GM21447 (cell line): ENCODE results near the gene POLR2J.
"Not testable (repeated sequence)": the region's sequence is repeated elsewhere in the genome, so short reads cannot be mapped to it uniquely, and the experiment has no call there.

ENCODE experiments used
- ATAC-seq: cut with Tn5 transposase; IDR thresholded peaks from one replicate; pipeline ENCODE4 v1.9.1; 2021; ENCODE audit not compliant: unreplicated experiment

POLR2J gene

GRCh38 chr7:102496861-102497260 is 18.1 kb upstream of the POLR2J start:
- not testable (repeated sequence) for ATAC-seq

DNA sequence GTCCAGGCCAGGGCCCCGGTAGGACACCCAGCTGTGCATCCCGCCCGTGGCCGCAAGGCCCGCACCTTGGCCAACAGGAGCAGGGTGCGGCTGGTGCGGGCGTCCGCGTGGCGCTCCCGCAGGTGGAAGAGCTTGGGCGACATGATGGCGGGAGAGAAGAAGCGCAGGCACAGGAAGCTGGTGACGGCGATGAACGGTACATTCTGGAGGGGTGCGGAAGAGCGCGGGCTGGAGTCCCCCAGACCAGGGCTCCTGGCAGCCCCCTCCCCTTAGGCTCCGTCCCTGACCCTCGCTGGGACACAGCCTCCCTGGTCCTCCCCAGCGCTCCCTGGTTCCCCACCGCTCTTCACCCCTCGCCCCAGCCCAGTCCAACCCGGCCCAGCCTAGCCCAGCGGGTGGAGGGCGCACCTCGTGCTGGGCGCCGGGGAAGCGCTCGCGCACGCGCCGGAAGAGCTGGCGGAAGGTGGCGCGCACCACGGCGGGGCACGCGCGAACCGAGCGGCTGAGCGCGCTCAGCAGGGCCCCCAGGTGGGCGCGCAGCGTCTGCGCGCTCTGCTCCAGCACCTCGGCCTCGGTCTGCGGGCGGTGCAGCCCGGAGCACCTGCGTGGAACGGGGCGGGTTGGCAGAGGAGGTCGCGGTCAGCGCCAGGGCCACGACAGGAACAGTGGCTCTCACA is 15.9 kb upstream of the POLR2J start:
- peak; percentile 54 for ATAC-seq

- peak; percentile 0 for ATAC-seq
Observed at GRCh38 chr7:102494026-102494425, 15.3 kb upstream of the POLR2J start.

DNA sequence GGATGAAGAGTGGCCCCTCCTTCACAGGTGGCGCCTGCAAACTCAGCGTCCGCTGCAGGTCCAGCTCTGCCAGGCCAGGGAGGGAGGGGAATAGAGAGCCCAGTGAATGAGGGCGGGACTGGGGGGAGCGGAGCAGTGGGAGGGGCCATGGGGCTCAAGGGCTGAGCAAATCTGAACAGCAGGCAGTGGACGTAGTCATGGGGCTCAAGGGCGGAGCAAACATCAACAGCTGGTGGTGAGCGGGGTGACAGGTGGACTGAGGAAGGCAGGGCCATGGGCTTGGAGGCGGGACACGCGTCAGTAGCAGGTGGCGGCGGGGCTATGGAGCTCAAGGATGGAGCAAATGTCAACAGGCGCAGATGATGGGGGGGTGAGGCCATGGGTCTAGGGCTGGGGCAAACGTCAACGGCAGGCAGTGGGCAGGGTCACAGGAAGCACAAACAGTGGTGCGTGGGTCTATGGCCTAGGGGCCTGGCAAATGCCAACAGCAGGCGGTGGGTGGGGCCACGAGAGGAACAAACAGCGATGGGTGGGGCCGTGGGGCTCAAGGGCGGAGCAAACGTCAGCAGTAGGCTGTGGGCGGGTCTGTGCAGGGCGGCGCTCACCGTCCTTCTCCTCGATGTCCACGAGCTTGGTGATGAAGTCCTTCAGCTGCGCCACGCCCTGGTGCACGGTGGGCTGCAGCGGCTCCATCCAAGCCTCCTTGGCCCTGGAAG is 14.7 kb upstream of the POLR2J start:
- ATAC-seq = peak; percentile 40

DNA sequence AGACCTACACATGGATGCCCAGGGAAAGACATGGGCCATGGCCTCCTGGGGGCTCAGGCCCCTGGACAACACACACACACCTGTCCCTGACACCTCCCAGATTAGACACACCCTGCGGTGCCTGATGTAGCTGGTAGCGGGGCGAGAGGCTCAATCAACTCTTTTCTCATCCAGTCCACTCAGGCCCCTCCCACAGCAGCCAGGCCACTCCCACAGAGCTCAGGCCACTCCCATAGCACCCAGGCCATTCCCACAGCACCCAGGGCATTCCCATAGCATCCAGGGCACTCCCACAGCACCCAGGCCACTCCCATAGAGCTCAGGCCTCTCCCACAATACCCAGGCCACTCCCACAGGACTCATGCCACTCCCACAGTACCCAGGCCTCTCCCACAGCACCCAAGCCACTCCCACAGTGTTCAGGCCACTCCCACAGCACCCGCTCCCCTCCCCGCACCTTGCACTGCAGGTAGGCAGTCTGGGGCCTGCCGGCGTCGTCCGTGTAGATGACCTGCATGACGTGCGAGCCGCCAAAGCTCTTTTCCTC is 11.9 kb upstream of the POLR2J start:
- peak; percentile 51 for ATAC-seq

GRCh38 chr7:102484317-102484716 is 5.6 kb upstream of the POLR2J start:
- ATAC-seq = not testable (repeated sequence)

DNA sequence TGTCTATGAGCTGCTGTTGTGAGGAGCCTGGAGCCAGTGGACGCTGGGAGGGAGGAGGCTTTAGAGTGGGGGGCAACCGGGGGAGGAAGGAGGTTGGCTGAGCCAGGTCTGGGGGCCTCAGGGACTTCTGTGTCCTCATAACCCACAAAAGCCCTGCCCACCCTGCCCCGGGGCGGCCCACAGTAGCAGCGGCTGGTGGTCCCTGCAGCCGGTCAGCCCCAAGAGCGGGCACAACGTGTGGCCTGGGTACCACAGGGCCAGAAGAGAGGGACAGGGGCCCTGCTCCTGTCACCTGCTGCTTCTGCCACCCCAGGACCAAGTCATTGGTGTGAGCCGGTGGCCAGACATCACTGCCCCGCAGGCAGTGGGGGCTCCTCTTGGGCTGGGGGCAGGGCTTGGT is 3.2 kb upstream of the POLR2J start:
- not testable (repeated sequence) for ATAC-seq

DNA sequence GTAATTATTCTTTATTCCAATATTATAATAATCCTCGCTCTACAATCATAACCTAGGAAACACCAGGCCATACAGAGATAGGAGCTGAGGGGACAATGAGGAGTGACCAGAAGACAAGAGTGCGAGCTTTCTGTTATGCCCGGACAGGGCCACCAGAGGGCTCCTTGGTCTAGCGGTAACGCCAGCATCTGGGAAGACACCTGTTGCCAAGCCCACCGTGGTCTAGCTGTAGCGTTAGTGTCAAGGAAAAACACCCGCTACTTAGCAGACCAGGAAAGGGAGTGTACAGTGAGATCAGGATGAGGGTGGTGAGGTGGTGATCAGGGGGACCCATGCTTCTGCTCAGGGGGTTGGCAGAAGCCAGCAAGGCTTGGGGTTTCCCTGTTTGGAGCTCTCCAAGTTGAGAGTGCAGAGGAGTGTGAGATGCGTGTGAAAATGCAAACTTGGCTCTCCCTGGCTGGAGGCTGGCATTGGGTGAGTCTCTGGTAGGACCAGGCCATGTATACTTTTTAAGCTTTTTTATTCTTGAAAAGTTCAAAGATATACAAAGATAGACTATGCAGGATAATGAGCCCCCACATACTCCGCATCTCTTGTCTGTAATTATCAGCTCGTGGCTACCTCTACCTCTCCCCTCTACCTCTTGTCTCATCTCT is 1.4 kb upstream of the POLR2J start:
- ATAC-seq = not testable (repeated sequence)

- ATAC-seq = peak; percentile 36
Observed at GRCh38 chr7:102479209-102479584, 475 bp upstream of the POLR2J start.

DNA sequence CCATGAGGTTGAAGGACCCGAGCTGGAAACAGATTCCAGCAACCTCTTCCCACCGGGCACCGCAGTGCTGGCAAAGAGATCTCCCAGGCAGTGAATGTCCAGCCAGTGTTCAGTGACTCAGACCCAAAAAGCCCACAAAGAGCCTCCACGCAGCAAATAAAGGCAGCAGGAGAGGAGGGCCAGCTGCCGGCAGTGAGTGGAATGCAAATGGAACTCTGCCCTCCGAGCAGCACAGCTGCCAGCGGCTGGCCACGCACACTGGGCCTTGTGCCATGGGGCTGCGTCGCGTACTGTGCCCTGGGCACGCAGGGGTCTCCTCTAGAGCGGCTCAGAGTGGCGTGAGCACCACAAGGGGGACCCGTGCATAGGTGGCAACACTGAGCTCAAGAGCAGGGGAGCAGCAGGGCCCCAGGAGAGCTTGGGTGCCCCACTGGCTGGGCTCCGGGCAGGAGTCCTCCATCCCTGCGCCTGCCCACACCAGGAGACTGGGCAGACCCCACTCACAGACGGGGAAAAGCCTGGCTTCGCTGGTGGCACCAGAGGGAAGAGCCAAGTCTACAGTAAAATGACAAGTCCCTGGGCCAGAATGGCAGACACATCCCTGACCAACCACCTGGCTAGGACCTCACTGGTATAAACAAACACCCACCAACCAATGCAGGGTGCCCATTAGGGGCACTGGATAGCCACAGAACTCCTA is 3.8 kb downstream of the POLR2J start:
- not testable (repeated sequence) for ATAC-seq

DNA sequence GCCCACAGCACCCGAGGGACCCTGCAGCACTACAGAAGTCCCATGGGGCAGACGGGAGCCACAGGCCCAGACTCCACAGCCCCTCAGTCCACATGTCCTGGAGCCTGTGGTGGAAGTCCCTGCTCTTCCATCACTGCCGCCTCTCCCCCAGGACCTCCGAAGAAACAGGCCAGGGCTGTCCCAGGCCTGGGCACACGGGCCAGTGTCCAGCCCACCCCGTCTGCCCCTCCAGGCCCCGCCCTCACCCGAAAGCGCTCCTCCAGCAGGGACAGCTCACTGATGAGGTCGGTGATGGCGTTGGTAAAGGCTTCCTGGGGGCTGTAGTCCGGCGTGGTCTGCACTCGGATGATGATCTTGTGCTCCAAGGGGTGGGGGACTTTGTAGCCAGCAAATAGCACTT is 4.6 kb downstream of the POLR2J start:
- ATAC-seq = not testable (repeated sequence)

GRCh38 chr7:102473271-102473991 is 5.3 kb downstream of the POLR2J start:
- ATAC-seq = no peak

DNA sequence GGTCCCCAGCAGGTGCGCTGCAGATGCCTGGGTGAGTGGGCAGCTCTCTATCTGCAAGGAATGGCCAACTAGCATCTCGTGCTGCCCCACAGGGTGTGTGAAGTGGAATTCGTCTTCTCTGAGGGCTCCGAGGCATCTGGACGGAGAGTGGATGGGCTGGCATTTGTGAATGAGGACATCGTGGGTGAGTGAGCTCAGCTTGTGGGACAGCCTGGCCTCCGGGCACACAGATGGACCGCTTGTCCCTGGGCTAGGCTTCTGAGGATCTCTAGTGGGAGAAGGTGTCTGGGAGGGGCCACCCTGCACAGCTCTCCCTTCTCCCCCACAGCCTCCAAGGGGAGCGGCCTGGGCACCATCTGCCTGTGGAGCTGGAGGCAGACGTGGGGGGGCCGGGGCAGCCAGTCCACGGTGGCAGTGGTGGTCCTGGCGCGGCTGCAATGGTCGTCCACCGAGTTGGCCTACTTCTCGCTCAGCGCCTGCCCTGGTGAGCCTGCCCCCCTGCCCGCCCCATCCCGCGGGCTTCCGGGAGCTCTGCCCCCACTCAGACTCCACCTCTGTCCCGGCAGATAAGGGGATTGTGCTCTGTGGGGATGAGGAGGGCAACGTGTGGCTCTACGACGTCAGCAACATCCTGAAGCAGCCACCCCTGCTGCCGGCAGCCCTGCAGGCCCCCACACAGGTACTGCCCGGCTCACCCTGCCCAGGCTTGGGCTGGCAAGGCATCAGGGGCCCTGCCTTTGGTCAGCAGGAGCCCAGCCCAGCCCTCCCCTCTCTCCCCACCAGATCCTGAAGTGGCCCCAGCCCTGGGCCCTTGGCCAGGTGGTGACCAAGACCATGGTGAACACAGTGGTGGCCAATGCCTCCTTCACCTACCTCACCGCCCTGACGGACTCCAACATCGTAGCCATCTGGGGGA is 6.3 kb downstream of the POLR2J start:
- ATAC-seq = no peak

- ATAC-seq = no peak
Observed at GRCh38 chr7:102471791-102472125, 7.0 kb downstream of the POLR2J start.

- no peak for ATAC-seq
Observed at GRCh38 chr7:102469972-102470825, 8.5 kb downstream of the POLR2J start.

- no peak for ATAC-seq
Observed at GRCh38 chr7:102469351-102469971, 9.3 kb downstream of the POLR2J start.

GRCh38 chr7:102468478-102469350 is 10.0 kb downstream of the POLR2J start:
- no peak for ATAC-seq
